GM18870 (cell line): ENCODE data around the gene BLOC1S2.
"Not testable (repeated sequence)": the region's sequence is repeated elsewhere in the genome, so short reads cannot be mapped to it uniquely, and the experiment has no call there.

Experiments used
- ATAC-seq: cut with Tn5 transposase; IDR thresholded peaks from one replicate; pipeline ENCODE4 v1.9.1; 2021; ENCODE audit warnings: moderate library complexity; ENCODE audit not compliant: unreplicated experiment

The BLOC1S2 gene

DNA sequence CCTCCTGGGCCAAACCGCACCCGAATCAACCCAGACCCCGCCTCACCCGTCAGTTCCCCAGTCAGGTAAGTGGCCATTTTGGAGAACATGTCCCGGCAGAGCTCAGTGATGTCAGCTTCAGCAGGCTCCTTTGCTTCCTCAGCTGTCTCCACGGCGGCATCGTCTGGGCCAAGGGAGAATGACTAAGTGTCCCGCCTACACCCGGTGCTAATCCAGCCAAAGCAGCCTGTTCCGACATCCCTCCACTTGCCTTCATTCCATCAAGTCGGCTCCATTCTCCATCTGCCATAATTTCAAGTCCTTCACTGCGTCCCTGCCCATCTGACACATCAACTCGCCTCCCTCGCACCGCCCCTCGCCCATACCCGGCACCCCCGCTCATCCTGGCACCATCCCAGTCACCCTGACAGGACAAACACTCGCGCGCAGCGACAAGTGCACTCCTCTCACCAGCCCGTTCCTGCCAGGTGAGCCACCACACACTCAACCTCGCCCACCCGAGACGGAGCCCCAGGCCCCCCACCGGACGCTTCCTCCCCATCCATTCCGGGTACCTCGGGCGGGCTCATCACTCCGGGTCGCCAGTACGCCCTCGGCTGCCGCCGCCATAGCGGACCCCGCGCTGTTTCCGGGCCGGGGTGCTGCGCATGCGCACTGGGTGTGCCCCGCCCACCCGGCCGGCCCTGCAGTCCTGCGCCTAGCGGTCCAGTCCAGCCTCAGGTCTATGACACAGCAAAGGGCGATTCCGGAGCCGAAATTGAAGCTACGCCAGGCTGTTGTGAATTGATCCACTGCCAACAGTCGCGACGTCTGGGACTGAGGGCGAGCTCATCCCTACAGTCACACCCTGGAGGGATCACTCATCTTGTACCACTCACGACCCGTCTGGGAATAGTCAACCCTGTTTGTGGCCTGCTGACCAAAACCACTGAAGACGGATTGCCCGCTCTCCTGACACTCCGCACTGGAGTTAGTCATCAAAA is at the start of gene BLOC1S2:
TSS of gene BLOC1S2 (minus strand) at position 630 of the 983 bp plus-strand sequence. CDS start at position 609, 21 bp downstream.
- peak; percentile 58 for ATAC-seq

DNA sequence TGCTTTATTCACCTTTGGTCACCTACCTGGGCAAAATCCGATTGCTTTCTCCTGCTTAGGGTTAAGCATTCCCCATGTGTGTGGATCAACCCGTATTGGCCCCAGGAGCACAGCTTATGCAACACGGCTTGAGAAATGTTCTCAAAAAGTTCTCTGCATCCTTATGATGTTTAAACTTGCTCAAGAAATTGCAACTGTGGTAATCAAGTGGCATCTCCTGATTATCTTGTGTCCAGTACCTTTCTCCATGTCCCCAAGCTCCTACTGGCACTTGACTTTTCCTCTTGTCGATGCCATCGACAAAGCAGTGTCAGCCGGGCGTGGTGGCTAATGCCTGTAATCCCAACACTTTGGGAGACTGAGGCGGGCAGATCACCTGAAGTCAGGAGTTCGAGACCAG is 48.3 kb upstream of the BLOC1S2 start:
- no peak for ATAC-seq

DNA sequence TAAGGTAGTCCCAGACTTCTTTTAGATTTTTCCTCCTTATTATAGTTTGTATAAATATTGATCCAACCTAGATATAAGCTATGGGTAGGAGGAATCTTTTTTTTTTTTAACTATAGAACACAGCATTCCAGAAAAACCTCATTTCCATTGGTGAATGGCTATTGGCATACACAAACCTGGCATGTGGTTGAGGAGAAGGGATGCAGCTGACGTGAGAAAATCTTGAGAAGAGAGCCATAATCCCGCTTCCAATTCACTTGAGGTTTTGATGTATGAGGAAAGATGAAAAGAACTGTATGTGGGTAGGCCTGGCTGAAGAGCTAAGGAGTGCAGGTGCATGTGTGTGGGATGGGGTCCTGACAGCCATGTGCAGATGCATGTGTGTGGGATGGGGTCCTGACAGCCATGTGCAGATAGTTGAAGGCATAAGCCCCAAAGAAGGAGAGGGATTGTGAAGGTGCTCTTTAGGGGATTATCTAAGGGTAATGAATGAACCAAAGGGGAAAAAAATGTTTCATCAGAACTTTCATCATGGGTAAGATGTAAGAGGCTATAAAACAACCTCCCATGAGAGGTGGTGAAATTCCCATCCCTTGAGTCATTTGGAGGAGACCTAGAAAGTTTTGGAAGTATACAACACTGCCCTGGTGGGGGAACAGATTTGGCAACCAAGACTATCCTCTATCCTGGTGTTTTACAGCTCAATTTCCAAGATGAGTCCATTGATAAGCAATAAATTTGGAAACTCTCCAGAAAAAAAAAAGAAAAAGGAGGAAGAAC is 47.4 kb upstream of the BLOC1S2 start:
- ATAC-seq = no peak

DNA sequence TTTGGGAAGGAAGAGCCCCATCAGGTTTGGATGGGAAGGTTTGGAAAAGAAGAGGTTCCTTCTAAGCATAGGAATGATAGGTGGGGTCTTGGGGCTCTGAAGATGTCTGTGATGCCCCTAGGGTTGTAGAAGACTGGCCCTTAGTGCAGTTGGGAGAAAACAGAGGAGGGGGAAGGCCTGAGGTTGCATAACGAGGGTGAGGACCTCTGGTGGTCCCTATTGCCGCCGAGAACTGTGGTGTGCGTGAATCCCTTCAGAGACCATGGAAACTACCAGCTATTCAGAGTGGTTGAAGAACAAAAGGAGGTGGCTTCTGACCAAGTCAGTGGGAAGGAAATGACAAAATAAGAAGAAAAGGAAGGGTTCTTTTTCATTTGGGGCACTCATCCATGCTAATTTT is 46.6 kb upstream of the BLOC1S2 start:
- no peak for ATAC-seq

DNA sequence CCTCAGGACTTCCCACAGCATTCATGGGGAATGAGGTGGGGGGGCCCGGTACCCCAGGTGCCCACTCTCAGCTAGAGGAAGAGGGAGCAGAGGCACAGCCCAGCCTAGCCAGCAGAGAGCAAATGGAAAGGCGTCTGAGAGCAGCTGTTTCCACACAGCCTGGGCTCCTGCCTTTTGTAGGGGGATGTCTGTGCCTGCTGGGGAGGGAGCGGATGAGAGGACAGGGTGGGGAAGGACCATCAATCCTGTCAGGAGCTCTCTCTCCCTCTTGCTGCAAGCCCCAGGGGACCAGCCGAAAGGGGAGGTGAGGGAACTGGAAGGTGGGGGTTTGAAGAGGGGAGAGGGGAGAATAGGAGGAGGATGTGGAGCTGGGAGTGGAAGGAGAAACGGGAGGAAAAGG is 43.6 kb upstream of the BLOC1S2 start, which contains the start of gene PKD2L1:
TSS of gene PKD2L1 (minus strand) at position 150 of the 400 bp plus-strand sequence. CDS start at position 25, 125 bp downstream.
- no peak for ATAC-seq

DNA sequence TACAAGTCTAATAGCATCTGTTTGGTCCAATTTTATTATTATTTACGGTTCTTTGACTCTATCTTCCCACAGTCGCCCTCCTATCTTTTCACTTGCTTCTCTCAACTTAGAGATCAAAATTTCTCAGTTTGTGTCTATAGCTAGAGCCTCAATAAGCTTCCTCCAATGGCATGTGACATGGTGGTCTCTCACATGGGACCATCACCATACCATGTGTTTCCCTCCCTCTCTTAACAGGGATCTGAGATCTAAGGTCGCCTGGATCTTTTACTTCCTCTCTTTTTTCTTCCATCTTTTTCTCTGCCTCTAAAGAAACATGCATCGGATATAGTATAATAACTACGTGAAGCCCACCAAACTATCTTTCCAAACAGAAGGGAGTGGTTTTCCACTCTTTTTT is 41.7 kb upstream of the BLOC1S2 start:
- ATAC-seq = no peak

DNA sequence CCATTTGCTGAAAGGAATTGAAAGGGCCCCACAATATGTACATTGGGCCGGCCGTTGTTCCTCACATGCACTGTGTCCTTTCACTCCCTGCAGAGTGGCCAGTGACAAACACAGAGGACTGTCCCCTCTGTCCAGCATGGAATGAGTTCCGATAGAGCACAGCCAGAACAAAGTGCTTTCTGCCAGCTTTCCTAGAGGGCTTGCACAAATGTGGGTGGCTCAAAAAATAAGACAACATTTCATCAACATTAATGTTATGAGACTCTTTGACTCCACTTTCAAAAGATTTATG is 41.2 kb upstream of the BLOC1S2 start:
- ATAC-seq = no peak

DNA sequence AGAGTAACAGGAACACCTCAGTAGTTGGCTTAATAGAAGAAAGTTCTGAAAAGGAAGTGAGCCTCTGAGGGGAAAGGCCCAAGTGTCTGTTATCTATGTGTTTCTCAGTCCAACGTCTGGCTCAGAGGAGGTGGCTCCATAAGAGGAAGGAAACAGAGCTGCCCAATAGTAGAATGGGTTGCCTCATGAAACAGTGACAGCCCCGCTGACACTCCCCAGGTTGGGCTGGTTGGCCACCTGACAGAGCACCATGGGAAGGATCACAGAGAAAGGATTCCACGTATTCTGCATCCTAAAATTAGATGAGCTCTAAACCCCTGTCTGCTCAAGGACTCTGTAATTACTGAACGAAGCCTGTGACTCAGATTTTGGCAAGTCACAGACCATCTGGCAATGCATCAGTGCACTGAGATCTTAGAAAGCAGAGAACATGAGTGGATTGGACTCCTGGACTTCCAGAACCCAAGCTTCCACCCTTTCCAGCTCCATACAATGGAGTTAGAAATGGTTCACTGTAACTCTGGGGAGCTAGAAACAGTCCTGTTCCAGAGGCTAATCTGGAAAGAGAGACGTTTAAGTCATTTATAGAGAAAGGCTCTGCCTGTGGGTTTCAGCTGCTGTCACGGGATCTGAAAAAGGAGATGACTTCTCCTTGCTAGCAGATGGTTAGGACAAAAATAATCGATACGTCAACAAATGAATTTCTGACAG is 40.7 kb upstream of the BLOC1S2 start:
- ATAC-seq = peak; percentile 96

DNA sequence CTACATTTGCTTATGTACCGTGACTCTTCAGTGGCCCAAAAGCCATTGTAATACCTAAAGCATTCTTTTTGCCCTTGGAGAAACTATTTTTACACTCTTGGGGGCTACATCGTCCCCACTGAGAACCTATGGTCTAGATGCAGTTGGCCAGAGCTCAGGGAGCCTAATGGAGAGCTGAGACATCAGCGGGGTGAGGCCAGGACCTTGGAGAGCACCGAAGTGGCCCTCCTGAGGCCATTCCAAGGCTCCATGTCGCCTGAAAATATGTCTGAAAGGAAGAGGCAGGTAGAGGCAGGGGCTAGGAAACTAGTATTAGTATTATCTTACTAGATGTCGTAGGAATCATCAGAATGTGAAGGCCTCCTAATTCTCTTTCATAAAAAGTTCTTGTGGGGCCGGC is 38.7 kb upstream of the BLOC1S2 start:
- ATAC-seq = no peak

DNA sequence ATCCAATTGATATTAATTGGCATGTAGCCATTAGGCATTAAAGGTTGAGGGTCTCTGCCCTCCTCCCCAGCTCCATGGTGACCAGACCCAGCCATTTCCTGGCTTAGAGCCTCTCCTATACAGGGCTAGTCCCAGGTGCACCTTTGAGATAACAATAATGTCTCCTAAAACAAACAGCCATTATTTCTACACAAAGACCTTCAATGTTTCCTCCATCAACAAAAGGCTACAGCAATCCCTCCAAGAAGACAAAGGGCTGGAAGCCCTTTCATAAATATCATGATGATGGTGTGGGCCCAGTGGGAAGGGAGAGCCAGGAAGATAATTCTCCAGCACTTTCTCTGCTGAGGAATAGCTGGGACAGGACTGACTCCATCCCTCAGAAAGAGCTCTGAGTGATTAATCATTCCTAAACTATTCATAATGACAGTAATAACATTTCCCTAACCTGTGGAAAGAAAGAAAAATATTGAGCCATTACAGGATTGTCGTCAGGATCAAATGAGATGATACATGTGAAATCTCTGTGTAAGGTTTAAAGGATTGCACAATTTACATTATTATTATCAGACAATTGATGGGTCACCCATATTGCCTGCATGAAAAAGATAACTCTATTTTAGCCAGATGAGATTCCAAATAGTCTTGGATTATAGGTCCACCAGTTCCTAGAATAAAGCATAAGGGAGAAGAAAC is 33.4 kb upstream of the BLOC1S2 start:
- no peak for ATAC-seq

DNA sequence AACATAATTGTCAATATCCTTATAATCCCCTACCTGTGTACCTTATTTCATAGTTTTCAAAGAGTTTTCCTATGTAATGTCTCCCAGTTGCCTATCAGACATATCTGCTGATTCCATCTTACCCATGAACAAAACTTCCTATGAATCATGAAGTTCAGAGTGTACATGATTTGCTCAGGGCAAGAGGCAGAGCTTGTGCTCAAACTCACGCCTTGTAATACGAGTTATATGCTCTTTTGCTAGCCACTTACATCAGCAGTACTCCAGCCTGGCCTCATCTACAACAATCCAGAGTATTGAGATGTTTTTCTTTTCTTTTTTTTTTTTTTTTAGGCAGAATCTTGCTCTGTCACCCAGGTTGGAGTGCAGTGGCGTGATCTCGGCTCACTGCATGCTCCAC is 31.7 kb upstream of the BLOC1S2 start:
- no peak for ATAC-seq

DNA sequence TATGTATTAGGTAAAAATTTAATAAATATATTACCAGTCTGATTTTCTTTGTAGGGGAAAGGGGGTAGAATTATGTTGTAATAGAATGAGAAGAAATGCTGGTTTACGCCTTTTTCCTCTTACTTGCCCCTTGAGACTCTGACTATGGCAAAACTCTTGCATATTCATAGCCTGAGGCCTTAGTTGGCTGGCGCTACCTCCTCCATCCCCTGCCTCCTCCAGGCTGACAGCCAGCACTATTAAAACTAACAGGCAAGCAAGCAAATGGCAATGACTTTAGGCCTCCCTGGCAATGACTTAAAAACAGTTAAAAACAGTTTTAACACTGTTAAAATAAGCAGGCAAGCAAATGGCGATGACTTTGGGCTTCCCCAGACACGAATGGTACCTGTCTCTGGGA is 29.1 kb upstream of the BLOC1S2 start:
- ATAC-seq = no peak

DNA sequence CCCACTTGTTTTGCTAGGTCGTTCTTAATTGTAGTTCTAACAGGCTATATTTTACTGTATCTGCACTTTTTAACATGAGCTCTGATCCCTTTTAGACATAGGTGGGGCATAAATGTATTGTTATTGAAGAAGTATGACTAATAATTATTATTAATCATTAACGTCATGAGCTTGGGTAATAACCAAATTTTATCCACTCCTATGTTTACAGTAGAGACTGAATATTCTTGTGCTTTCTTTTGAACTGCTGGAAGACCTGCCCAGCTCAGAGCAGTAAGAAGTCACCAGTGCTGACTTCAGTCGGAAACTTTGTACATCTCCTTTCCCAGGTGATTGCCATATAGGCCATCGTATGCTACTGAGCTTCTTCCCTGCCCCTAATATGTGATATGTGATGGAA is 24.8 kb upstream of the BLOC1S2 start:
- no peak for ATAC-seq

DNA sequence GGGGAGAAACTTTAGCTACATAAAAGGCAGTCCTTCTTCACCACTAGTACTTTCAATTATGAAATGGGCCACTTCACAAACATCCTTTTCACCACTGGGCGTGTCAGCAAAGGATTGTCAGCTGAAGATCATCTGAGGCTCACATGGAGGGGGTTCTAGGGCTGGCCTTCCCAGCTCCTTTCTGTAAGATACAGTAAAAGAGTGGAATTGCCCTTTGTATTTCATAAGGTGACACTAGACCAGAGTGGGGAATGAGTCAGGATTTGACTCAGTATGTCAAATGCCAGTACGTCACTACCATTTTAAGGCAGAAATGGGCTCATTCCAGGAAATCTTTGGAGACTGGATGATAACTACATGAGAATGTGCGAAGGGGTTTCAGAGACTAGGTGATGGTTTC is 21.2 kb upstream of the BLOC1S2 start:
- ATAC-seq = no peak

DNA sequence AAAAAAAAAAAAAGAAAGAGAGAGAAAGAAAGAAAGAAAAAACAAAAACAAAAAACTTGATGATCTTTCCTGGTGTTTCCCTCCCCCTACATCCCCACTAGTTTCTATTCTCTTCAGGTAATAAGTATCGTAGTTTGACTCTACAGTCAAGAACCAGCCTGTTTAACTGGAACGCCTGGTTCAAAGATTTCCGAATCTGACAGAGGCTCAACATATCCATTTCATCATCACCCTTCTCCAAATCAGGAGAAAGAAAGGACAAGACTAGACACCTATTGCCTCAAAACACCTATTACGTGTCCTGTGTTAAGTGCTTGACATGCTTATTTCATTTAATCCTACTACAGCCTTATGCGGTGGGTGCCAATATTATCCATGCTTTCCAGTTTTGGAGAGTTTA is 20.4 kb upstream of the BLOC1S2 start:
- no peak for ATAC-seq

DNA sequence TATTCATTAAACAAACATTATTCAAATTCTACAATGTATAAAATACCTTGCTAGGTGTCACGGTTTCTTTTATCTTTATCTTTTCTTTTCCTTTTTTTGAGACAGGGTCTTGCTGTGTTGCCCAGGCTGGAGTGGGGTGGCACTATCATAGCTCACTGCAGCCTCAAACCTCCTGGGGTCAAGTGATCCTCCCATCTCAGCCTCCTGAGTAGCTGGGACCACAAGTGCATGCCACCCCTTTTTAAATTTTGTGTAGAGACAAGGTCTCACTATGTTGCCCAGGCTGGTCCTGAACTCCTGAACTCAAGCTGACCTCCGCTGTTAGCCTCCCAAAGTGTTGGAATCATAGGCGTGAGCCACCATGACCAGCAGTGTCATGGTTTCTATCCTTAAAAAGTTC is 17.9 kb upstream of the BLOC1S2 start:
- ATAC-seq = no peak

DNA sequence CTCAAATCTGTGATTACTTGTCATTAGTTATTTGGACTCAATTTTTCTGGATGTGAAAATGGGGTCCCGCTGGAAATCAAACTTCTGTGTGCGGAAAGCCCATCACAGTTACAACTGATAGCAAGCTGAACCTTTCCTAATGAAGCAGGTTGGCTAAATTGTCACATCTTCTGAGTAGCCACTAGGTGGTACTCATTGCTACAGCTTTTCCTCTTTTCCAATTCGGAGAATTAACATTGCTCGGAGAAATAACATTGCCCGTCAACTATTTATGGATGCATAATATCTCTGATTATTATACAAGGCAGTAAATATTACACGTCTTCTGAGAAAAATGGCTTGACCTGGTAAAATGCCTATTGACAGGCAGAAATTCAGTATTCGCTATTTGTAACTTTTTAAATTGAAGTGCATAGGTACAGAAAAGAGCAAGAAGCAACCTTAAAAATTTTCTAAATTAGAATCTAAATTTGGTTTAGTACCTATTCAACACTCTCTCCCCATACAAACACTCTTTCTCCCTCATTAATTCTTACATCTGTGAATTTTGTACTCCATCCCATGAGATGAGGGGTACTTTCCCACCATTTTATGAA is 17.3 kb upstream of the BLOC1S2 start:
- ATAC-seq = no peak

DNA sequence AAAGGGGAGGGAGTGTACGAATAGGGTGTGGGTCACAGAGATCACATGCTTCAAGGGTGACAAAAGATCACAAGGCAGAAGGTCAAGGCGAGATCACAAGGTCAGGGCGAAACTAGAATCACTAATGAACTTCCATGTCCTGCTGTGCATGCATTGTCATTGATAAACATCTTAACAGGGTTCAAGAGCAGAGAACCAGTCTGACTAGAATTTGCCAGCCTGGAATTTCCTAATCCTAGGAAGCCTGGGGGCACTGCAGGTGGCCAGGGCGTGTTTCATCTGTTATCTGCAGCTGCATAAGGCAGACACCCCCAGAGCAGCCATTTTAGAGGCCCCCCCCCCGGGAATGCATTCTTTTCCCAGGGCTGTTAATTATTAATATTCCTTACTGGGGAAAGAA is 14.6 kb upstream of the BLOC1S2 start:
- not testable (repeated sequence) for ATAC-seq

DNA sequence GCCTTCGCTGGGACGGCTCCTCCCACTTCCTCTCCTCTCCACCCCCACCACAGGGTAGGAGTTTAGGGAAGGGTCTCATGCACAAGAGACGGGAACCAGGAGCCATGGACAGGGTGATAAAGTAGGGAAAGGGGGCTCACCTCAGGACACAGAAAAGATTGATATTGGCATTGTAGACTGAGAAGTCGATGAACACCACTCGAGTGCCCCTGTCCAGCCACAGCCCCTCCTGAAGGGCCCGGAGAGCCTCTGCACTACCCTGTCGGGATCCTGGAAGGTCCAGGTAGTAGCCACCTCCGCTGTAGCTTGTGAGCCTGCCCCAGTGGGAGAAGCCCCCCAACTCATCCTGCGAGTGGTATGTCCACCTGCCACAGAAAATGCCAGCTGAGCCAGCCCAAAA is 10.8 kb upstream of the BLOC1S2 start:
- no peak for ATAC-seq

DNA sequence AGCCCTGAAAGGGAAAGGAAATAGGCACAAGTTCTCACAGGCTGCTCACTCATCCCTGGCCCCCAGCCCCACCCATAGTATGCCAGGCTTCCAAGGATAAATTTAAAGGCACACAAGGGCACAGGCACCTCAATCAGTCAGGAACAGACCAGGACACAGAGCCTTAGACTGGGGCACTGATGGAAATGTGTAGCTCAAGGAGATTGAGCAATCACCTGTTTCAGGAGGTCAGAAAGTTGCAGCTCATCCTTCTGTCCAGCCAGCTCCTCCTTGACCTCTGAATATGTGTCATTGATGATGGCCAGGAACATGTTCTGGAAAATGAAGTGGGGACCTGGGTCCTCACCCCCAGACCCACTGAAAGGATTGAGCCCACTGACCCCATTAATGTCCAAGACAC is 6.6 kb upstream of the BLOC1S2 start:
- ATAC-seq = no peak
